Measurements from ENCODE around the gene FGF1.
"Not testable (repeated sequence)": the region's sequence is repeated elsewhere in the genome, so short reads cannot be mapped to it uniquely, and the experiment has no call there.

Gene FGF1

DNA sequence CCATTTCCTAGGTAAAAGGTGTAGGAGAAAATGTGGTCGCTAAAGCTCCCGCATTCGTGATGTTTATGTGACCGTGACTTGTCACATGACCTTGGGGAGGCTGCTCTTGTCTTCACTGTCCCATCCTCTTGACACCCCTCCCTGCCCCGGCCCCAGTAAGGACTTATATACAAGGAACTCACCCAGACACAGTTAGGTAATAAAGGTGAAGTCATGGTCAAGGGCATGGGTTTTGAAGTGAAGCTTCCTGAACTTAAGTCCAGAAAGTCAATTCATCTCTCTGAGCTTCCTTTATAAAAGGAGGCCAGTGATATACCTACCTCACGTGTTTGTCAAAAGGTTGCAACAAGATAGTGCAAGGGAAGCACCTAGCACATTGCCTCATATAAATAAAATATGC lies 17.6 kb downstream of the FGF1 start:
- DNase-seq (ENCODE audit: low spot score), result no peak

- DNase-seq (ENCODE audit: low spot score), result no peak
Measured at GRCh38 chr5:142667831-142668230, 18.1 kb downstream of the FGF1 start.

- no peak for DNase-seq (ENCODE audit: low spot score)
Measured at GRCh38 chr5:142664636-142665035, 21.3 kb downstream of the FGF1 start.

DNA sequence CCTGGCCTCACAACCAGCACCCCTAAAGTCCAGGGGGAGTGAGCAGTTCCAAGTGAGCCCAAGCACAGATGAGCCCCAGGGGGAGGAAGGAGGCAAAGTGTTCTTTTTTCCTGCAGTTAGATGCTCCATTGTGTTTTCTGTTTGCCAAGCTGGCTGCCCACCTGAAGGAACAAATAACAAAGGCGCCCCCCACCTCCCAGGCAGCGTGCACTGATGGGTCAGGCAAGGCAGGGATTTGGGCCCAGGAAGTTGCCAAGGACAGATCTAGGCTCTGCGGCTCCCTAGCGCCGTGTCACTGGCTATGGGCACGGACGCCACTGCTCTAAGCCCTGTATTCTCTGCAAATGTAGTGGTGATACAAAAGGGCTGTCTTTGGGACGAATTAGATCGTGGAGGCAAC lies 21.8 kb downstream of the FGF1 start:
- no peak for DNase-seq (ENCODE audit: low spot score)

DNA sequence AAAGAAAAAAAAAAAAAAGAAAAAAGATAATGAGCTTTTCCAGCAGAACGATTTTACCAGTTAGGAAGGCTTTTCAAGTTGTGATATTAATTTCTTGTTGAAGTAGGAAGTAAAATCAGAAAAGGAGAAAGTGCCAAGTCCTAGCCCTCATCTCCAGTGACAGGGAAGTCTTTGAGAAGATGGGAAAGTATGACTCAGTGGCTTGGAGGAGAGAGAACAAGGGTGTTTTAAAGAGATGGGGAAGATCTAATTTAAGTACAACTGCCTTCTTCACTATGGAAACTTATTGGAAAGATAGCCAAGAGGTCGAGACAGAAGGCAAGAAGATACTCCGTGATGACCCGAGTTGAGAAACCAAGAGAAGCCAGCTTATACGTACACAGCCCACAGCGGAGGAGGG lies 22.6 kb downstream of the FGF1 start:
- no peak for DNase-seq (ENCODE audit: low spot score)

GRCh38 chr5:142661957-142662356 lies 23.9 kb downstream of the FGF1 start:
- no peak for DNase-seq (ENCODE audit: low spot score)

- no peak for DNase-seq (ENCODE audit: low spot score)
Measured at GRCh38 chr5:142661143-142661542, 24.7 kb downstream of the FGF1 start.

DNA sequence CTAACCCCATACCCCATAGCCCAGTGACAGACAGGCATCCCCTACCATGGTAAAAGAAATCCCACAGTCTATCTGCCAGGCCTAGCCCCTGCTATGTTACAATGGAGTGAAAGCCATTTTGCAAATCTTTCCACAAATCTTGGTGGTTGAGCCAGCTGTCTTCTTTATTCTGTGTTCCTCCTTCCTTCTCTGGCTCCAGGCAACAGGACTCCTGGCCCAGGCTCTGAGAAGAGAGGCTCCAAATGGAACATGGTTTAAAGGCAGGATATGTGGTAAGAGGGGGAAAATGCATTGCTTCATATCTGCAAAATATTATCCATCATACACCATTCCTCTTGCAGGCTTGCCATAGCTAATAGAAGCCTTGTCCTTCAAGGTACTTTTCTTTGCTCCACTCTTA lies 25.2 kb downstream of the FGF1 start:
- no peak for DNase-seq (ENCODE audit: low spot score)

DNA sequence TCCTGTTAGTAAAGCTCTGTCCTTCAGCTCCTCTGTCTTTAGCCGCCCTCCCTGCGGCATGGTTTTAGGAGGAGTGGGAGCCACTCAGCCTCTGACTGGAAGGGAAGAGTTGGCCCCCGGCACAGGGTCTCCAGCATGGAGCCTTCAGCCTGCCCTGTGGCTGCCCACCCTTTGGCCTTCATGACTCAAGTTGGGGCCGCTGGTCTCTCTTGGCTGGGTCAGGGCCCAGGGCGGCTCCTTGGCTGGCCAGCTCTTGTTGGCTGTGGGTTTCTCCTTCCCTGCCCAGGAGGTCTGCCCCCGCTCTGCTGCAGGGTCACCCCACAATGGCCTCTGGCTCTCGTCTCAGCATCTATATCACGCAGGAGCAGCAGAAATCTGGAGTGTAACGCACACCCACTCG lies 25.7 kb downstream of the FGF1 start:
- no peak for DNase-seq (ENCODE audit: low spot score)

DNA sequence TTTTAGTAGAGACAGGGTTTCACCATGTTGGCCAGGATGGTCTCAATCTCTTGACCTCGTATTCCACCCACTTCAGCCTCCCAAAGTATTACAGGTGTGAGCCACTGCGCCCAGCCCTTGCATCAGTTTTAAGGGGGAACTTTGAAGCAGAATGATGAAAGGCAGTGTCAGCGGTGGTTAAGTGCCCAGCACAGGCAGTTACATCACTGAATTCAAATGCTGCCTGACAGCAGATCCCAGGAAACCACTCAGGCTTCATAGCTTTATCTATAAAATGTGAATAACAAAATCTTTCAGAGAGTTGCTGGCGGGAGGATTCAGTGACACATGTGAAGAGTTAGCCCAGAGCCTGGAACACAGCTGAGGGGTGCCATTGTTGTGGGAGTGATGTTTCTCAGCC lies 26.5 kb downstream of the FGF1 start:
- DNase-seq (ENCODE audit: low spot score), result no peak

GRCh38 chr5:142658278-142658677 lies 27.6 kb downstream of the FGF1 start:
- no peak for DNase-seq (ENCODE audit: low spot score)

DNA sequence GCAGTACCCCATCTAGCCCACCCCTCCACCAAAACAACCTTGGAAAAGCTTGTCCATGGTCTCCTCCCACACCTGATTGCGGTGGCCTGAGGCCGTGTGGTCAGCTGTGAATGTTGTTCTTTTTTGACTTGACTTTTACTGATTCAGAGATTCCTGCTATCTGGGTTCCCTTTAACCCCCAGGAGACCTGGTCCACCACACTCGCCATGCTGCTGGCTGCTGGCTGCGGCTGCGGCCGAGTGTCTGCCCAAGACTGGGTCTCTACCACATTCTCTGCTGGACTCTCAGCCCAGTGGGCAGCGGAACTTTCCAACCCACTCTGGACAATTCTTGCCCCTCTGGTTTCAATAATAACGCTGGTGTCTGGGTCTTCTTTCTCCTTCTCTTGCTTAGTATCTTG lies 28.4 kb downstream of the FGF1 start:
- no peak for DNase-seq (ENCODE audit: low spot score)

DNA sequence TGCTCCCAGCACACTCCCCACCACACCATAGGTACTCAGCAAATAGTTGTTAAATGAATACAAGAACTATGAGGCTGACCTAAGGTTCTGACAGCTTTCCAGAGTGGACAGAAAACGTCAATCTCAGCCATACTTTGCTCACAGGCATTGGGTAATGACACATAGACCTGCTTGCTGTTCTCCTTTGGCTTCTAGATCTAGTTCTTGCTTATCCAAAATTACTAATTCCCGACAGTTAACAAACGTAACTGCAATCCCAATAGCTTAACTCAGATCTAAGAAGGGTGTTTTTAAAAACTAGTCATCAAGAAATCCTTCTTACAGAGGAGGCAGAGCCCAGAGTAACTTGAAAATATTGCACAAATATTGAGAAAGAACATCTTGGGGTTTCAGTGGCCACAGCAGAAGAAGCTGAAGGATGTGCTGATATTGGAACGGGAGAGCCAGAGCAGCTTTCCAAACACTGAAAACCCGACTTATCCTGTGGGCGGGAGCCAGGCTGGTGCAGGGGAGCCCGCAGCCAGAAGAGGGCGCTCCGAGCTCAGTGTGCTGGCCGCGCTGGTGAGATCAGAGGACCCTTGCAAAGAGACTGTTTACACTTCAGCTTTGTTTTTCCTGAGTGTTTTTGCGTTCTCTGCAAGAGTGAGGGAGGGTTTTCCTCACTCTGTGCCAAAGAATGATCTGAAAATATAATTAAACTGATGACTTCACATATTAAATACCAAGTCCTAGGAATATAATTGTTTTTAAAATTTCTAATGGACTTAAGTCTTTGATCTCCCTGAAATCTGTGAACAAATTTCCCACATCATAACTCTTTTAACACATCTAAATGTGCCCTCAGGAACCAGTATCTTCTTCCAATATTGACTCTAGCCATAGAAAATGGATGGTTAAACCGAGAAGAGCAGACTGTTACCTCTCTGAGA lies 30.3 kb downstream of the FGF1 start:
- DNase-seq (ENCODE audit: low spot score), result peak; percentile 23

- DNase-seq (ENCODE audit: low spot score), result no peak
Measured at GRCh38 chr5:142654578-142655058, 31.3 kb downstream of the FGF1 start.

GRCh38 chr5:142653321-142653720 lies 32.6 kb downstream of the FGF1 start:
- DNase-seq (ENCODE audit: low spot score), result no peak

DNA sequence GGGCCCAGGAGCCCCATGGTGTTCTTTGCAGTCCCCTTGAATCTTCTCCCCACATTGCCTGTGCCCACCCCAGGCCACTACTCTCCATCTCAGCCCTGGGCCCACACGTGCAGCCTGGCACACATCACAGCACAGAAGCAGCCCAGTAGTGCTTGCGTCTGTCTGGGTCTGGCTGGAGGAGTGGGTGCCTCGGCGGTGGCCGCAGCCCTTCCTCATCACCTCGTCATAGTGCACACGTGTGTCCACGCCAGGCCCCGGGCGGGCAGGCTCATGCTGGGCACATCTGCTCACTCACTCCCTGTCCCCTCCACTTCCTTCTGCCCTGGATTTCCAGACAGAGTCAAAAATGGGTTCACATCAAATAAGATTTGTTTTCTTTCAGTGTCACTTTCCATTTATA lies 33.3 kb downstream of the FGF1 start:
- DNase-seq (ENCODE audit: low spot score), result no peak

GRCh38 chr5:142650881-142651280 lies 35.0 kb downstream of the FGF1 start:
- DNase-seq (ENCODE audit: low spot score), result no peak

DNA sequence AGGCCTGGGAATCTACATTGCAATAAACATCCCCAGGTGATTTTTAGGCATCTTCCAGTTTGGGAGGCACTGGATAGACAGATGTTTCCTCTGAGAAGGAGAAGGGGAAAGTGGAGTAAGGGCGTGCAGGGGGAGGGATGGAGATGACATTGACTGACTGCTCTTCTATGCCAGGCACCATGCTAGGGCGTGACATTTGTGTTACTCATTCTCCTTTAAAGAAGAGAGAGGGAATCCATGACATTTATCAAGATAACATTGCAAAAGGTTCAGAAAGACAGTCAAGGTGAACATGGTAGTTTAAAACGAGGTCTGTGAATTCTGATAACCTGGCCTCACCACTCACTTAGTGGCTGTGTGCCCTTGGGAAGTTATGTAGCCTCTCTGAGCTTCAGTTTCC lies 35.8 kb downstream of the FGF1 start:
- no peak for DNase-seq (ENCODE audit: low spot score)

GRCh38 chr5:142648108-142648507 lies 37.8 kb downstream of the FGF1 start:
- not testable (repeated sequence) for DNase-seq (ENCODE audit: low spot score)

DNA sequence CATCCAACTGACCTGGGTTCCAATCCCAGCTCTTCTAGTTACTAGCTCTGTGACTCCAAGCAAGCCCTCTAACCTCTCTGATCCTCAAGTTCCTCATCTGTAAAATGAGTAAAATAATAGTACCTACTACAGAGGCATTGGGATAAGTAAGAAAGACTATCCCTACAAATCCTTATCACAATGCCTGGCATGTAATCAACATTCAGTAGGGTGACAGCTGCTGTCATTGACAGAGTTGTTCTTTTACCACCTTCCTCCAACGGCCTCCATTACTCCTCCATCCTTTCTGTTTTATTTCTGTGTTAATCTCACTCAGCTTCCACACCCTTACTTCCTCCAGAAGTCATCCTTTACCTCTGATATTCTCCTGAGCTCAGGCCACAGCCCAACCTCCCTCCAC lies 40.4 kb downstream of the FGF1 start:
- no peak for DNase-seq (ENCODE audit: low spot score)

DNA sequence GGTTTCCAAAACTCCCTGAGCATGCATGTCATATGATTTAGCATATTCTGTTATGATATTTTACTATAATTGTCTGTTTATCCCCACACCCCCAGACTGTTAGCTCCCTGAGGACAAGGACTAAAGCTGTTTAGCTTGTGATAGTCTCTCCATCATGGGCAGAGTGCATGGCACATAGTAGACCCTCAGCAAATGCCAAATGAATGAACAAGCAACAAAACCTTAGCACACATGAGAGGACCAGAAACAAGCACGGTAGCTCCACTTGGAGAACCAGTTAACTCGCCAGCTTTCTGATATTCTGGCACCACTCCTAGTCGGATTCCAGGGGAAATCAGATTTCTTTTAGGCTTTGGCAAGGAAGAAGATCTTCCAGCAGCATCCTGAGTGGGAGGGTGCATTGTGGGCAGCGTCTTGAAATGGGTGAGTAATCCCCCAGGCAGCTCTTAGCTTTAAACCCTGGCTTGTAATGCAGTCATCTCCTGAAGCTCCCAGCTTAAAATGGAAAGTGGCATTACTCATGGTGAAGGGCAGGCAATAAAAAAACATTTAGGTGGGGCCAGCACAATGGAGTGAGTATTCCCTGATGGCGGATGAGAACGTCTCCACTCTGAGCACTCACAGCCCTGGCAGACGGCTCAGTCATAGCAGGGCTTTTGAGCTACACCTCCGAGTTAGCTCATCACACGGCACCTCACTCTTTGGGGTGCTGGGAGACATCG lies 41.1 kb downstream of the FGF1 start:
- no peak for DNase-seq (ENCODE audit: low spot score)

GRCh38 chr5:142644127-142644526 lies 41.8 kb downstream of the FGF1 start:
- no peak for DNase-seq (ENCODE audit: low spot score)

DNA sequence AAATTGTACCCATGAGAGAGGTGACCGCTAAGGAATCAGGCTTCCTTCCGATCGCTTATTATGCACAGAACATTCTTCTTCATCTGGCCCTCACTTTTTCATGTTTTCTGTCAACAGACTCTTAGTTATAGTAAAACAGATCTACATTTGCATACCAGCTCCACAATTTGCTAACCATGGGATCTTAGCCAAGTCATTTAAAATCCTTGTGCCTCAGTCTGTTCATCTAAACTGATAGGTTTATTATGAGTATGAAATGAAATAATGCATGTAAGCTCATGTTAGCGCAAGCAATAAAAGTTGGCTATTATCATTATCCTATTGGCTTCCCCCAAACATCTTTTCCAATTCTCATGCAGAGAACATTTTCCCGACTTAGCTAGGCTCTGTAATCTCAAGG lies 42.3 kb downstream of the FGF1 start:
- DNase-seq (ENCODE audit: low spot score), result no peak
